Head of caudate nucleus (tissue), 42 donors: ENCODE measurements around the gene DMRT1.
"Not testable (repeated sequence)": the region's sequence is repeated elsewhere in the genome, so short reads cannot be mapped to it uniquely, and the experiment has no call there.

Experiments
- DNase-seq, 42 donors: peaks; one replicate each; pipeline versions ENCODE4 v3.0.0 to v3.0.0-alpha.2; 2020 to 2021; ENCODE audit warnings: mixed read lengths in 7 of 42
- intact Hi-C: fragments of 100-400 bp; cut with DNase I; formaldehyde crosslinking; loops from one replicate; pipeline ENCODE4 v1.15.0; 2022

Gene DMRT1

GRCh38 chr9:976943-977837 is 135.7 kb downstream of the DMRT1 start:
- no peak for DNase-seq
- intact Hi-C loops, result no loop called here

GRCh38 chr9:977838-978830 is 136.6 kb downstream of the DMRT1 start:
- DNase-seq, result no peak
- intact Hi-C loops, result no loop called here

- no peak for DNase-seq
- intact Hi-C loops, result no loop called here
These were observed 138.5 kb downstream of the DMRT1 start for GRCh38 chr9:979983-980382.

GRCh38 chr9:980640-981039 is 139.1 kb downstream of the DMRT1 start:
- DNase-seq, result no peak
- intact Hi-C loops, result no loop called here

- intact Hi-C loops, result no loop called here
- DNase-seq, result no peak
These were observed 140.0 kb downstream of the DMRT1 start for GRCh38 chr9:981491-981898.

GRCh38 chr9:982394-983230 is 141.1 kb downstream of the DMRT1 start:
- intact Hi-C loops, result no loop called here
- no peak for DNase-seq

- intact Hi-C loops, result no loop called here
- peak in 1 of 42 donors; percentile 10 for DNase-seq
These were observed 152.5 kb downstream of the DMRT1 start for GRCh38 chr9:994005-994404.

- DNase-seq, result no peak
- intact Hi-C loops, result no loop called here
These were observed 153.7 kb downstream of the DMRT1 start for GRCh38 chr9:995192-995591.

- intact Hi-C loops, result no loop called here
- no peak for DNase-seq
These were observed 154.3 kb downstream of the DMRT1 start for GRCh38 chr9:995781-996180.

- DNase-seq, result peak in 1 of 42 donors; percentile 38
- intact Hi-C loops, result not testable (repeated sequence)
These were observed 157.0 kb downstream of the DMRT1 start for GRCh38 chr9:998299-999110.

GRCh38 chr9:1001838-1002237 is 160.3 kb downstream of the DMRT1 start:
- intact Hi-C loops, result loop anchor here (10.0 kb wide), 1 partner anchor 617 kb away; no protein-coding TSS in a partner anchor

GRCh38 chr9:1002678-1003077 is 161.2 kb downstream of the DMRT1 start:
- DNase-seq, result no peak
- intact Hi-C loops, result loop anchor here (10.0 kb wide), 1 partner anchor 618 kb away; no protein-coding TSS in a partner anchor

More at GRCh38 chr9:1001838-1002237, 160.3 kb downstream of the DMRT1 start:
- no peak for DNase-seq

- DNase-seq, result peak in 25 of 42 donors; percentile 5 to 68 (median 29)
- intact Hi-C loops, result loop anchor here (10.0 kb wide), 1 partner anchor 620 kb away; no protein-coding TSS in a partner anchor
These were observed 163.7 kb downstream of the DMRT1 start for GRCh38 chr9:1005043-1005667.

GRCh38 chr9:1007312-1007711 is 165.8 kb downstream of the DMRT1 start:
- DNase-seq, result no peak
- intact Hi-C loops, result loop anchor here (10.0 kb wide), 1 partner anchor 623 kb away; no protein-coding TSS in a partner anchor

- no peak for DNase-seq
- intact Hi-C loops, result loop anchor here (10.0 kb wide), 1 partner anchor 623 kb away; no protein-coding TSS in a partner anchor
These were observed 166.7 kb downstream of the DMRT1 start for GRCh38 chr9:1008216-1008615.

- intact Hi-C loops, result loop anchor here (10.0 kb wide), 1 partner anchor 624 kb away; no protein-coding TSS in a partner anchor
- DNase-seq, result peak; percentile 38 to 94 (median 85)
These were observed 167.7 kb downstream of the DMRT1 start for GRCh38 chr9:1009101-1009707.

- DNase-seq, result no peak
- intact Hi-C loops, result loop anchor here (5.0 kb wide), 1 partner anchor 116 kb away; no protein-coding TSS in a partner anchor
These were observed 171.5 kb downstream of the DMRT1 start for GRCh38 chr9:1013021-1013420.
